CD4-positive, CD25-positive, alpha-beta regulatory T cell (primary cell): ENCODE measurements around the gene IL21R. TPM values are rescaled to one million over a fixed set of nuclear protein-coding genes. Genes with fewer than 3 reads are reported as not detected.
"Not testable (repeated sequence)": the region's sequence is repeated elsewhere in the genome, so short reads cannot be mapped to it uniquely, and the experiment has no call there.

Experiments used
- ATAC-seq, 2 donors: fragments of 150-1000 bp; cut with Tn5 transposase; one replicate each; pipeline ENCODE4 v1.10.0; 2021; ENCODE audit warnings: low read depth in 2 of 2, moderate number of reproducible peaks in 2 of 2, moderate library complexity in 1 of 2
- DNase-seq, 3 donors: peaks; one replicate each; pipeline versions ENCODE4 v3.0.0 to v3.0.0-alpha.2; 2012 to 2022; ENCODE audit warnings: mixed read lengths in 1 of 3
- H3K27ac ChIP-seq: one replicate; pipeline ENCODE4 v1.7.0; 2013; ENCODE audit warnings: mild to moderate bottlenecking, low read length; ENCODE audit not compliant: insufficient read depth, poor library complexity, severe bottlenecking
- H3K27me3 ChIP-seq: one replicate; pipeline ENCODE4 v1.7.0; 2013; ENCODE audit warnings: low read length; ENCODE audit not compliant: control insufficient read depth, insufficient read depth
- H3K36me3 ChIP-seq: one replicate; pipeline ENCODE4 v1.7.0; 2013; ENCODE audit warnings: mild to moderate bottlenecking, low read length, moderate library complexity; ENCODE audit not compliant: control insufficient read depth, insufficient read depth
- H3K4me1 ChIP-seq: 2 replicates; pipeline ENCODE4 v1.7.0; 2013; ENCODE audit warnings: mild to moderate bottlenecking, low read length; ENCODE audit not compliant: insufficient read depth, control insufficient read depth, poor library complexity, severe bottlenecking
- H3K4me3 ChIP-seq: one replicate; pipeline ENCODE4 v1.7.0; 2013; ENCODE audit warnings: low read depth, mild to moderate bottlenecking, low read length, moderate library complexity
- H3K9me3 ChIP-seq, 2 experiments: 1 replicate in 1 of 2; 2 replicates in 1 of 2; pipeline ENCODE4 v1.7.0; 2013; ENCODE audit warnings: low read length in 2 of 2, mild to moderate bottlenecking in 1 of 2, moderate library complexity in 1 of 2; ENCODE audit not compliant: control insufficient read depth in 2 of 2
- H3K27ac Mint-ChIP-seq, 3 donors: one replicate each; pipeline ENCODE4 v1.8.0; 2020 to 2022; ENCODE audit warnings: mild to moderate bottlenecking in 3 of 3, mixed read lengths in 3 of 3, moderate library complexity in 2 of 3
- H3K27me3 Mint-ChIP-seq: one replicate; pipeline ENCODE4 v1.8.0; 2022; ENCODE audit warnings: mild to moderate bottlenecking, mixed read lengths
- H3K36me3 Mint-ChIP-seq: one replicate; pipeline ENCODE4 v1.8.0; 2020; ENCODE audit warnings: mixed read lengths
- H3K4me1 Mint-ChIP-seq, 4 donors: one replicate each; pipeline ENCODE4 v1.8.0; 2020 to 2022; ENCODE audit warnings: mixed read lengths in 4 of 4, mild to moderate bottlenecking in 1 of 4
- H3K4me3 Mint-ChIP-seq, 4 donors: one replicate each; pipeline ENCODE4 v1.8.0; 2020 to 2022; ENCODE audit warnings: mild to moderate bottlenecking in 4 of 4, mixed read lengths in 4 of 4, moderate library complexity in 3 of 4
- H3K9me3 Mint-ChIP-seq, 7 donors: one replicate each; pipeline ENCODE4 v1.8.0; 2020 to 2022; ENCODE audit warnings: mixed read lengths in 7 of 7, mild to moderate bottlenecking in 3 of 7, moderate library complexity in 2 of 7
- polyA plus RNA-seq, 4 donors: library from polyadenylated mRNA; unstranded; fragments of 300-500 nt; fragmentation: Illumina TruSeq; gene quantifications; one replicate each; pipeline ENCODE4 v1.2.3, GENCODE V29; 2021
- total RNA-seq: library from RNA; stranded (reverse); gene quantifications from one replicate; pipeline ENCODE4 v1.2.3, GENCODE V29; 2022

The IL21R gene
- total and polyA plus RNA-seq, 5 donors from 2014 or later: 34.3 to 63.1 (median 38.6) TPM

GRCh38 chr16:27394516-27394915 lies 7.5 kb upstream of the IL21R start:
- ATAC-seq (no peak), DNase-seq (no peak)
- Histone ChIP-seq H3K4me3 (no peak overlapping the region), H3K36me3 (no peaks in the 10 kb centered on the region), H3K27ac (no peak overlapping the region), H3K9me3 (peaks cover 4 to 7% of the 10 kb centered on the region in 2 experiments), H3K27me3 (no peaks in the 10 kb centered on the region), H3K4me1 (peaks cover 5% of the 10 kb centered on the region)
- no peaks in the 10 kb centered on the region for H3K27me3 Mint-ChIP-seq
- peaks cover 11 to 34% (median 18%) of the 10 kb centered on the region in 4 donors for H3K4me1 Mint-ChIP-seq
- H3K9me3 Mint-ChIP-seq: peaks cover 4 to 12% (median 8%) of the 10 kb centered on the region in 7 donors
- peak overlapping the region in 1 of 3 donors; percentile 92 for H3K27ac Mint-ChIP-seq
- H3K36me3 Mint-ChIP-seq: peaks cover 7% of the 10 kb centered on the region
- H3K4me3 Mint-ChIP-seq: no peak overlapping the region

GRCh38 chr16:27398341-27398893 lies 3.6 kb upstream of the IL21R start:
- DNase-seq, H3K27ac ChIP-seq, H3K36me3 ChIP-seq, ATAC-seq, H3K27me3 Mint-ChIP-seq, H3K9me3 ChIP-seq, H3K27me3 ChIP-seq, H3K4me3 ChIP-seq, H3K27ac Mint-ChIP-seq, H3K36me3 Mint-ChIP-seq: not testable (repeated sequence)
- Mint-ChIP-seq H3K9me3 (peaks cover 0 to 12% (median 2%) of the 10 kb centered on the region in 7 donors), H3K4me3 (peak overlapping the region in 1 of 4 donors; percentile 95), H3K4me1 (peaks cover 6 to 63% (median 35%) of the 10 kb centered on the region in 4 donors)
- peaks cover 23% of the 10 kb centered on the region for H3K4me1 ChIP-seq

- no peak for ATAC-seq
- Mint-ChIP-seq H3K36me3 (peaks cover 5% of the 10 kb centered on the region), H3K27me3 (no peaks in the 10 kb centered on the region), H3K4me3 (peak overlapping the region in 2 of 4 donors; percentile 85 to 95), H3K9me3 (peaks cover 0 to 12% (median 2%) of the 10 kb centered on the region in 7 donors), H3K4me1 (peaks cover 6 to 64% (median 36%) of the 10 kb centered on the region in 4 donors), H3K27ac (peak overlapping the region in 1 of 3 donors; percentile 60)
- Histone ChIP-seq H3K36me3 (no peaks in the 10 kb centered on the region), H3K4me3 (no peak overlapping the region), H3K27ac (no peak overlapping the region), H3K9me3 (no peaks in the 10 kb centered on the region), H3K27me3 (no peaks in the 10 kb centered on the region), H3K4me1 (peaks cover 31% of the 10 kb centered on the region)
- DNase-seq: no peak
These were observed 2.8 kb upstream of the IL21R start for GRCh38 chr16:27398894-27399853.

GRCh38 chr16:27399969-27400368 lies 2.0 kb upstream of the IL21R start:
- Histone ChIP-seq H3K27me3 (no peaks in the 10 kb centered on the region), H3K9me3 (no peaks in the 10 kb centered on the region), H3K27ac (no peak overlapping the region), H3K4me1 (peaks cover 37% of the 10 kb centered on the region), H3K4me3 (no peak overlapping the region), H3K36me3 (no peaks in the 10 kb centered on the region)
- DNase-seq (no peak), ATAC-seq (no peak)
- Mint-ChIP-seq H3K4me1 (peaks cover 0 to 64% (median 33%) of the 10 kb centered on the region in 4 donors), H3K27me3 (no peaks in the 10 kb centered on the region), H3K4me3 (peak overlapping the region in 2 of 4 donors; percentile 85 to 95), H3K9me3 (peaks cover 0 to 6% (median 2%) of the 10 kb centered on the region in 7 donors), H3K36me3 (peaks cover 2% of the 10 kb centered on the region), H3K27ac (peak overlapping the region in 2 of 3 donors; percentile 60 to 100)

GRCh38 chr16:27400751-27401620 lies 988 bp upstream of the IL21R start:
- DNase-seq: no peak
- H3K4me3 Mint-ChIP-seq: peak overlapping the region; percentile 94 to 98 (median 96)
- peaks cover 46% of the 10 kb centered on the region for H3K4me1 ChIP-seq
- ATAC-seq: no peak
- no peaks in the 10 kb centered on the region for H3K9me3 ChIP-seq
- H3K4me1 Mint-ChIP-seq: peaks cover 0 to 67% (median 33%) of the 10 kb centered on the region in 4 donors
- no peaks in the 10 kb centered on the region for H3K27me3 Mint-ChIP-seq
- peak overlapping the region; percentile 89 for H3K27ac ChIP-seq
- peaks cover 4% of the 10 kb centered on the region for H3K36me3 Mint-ChIP-seq
- H3K4me3 ChIP-seq: no peak overlapping the region
- peak overlapping the region; percentile 86 to 100 (median 93) for H3K27ac Mint-ChIP-seq
- no peaks in the 10 kb centered on the region for H3K27me3 ChIP-seq
- H3K9me3 Mint-ChIP-seq: peaks cover 0 to 3% (median 0%) of the 10 kb centered on the region in 7 donors
- no peaks in the 10 kb centered on the region for H3K36me3 ChIP-seq

GRCh38 chr16:27402569-27402963 lies 592 bp downstream of the IL21R start:
- DNase-seq: no peak

More at GRCh38 chr16:27402569-27402963, 592 bp downstream of the IL21R start:
- peaks cover 57% of the 10 kb centered on the region for H3K4me1 ChIP-seq
- peak overlapping the region; percentile 94 for H3K4me3 ChIP-seq
- no peaks in the 10 kb centered on the region for H3K9me3 ChIP-seq
- peak overlapping the region; percentile 95 to 98 (median 96) for H3K4me3 Mint-ChIP-seq
- peak overlapping the region; percentile 89 for H3K27ac ChIP-seq
- H3K9me3 Mint-ChIP-seq: peaks cover 0 to 3% (median 0%) of the 10 kb centered on the region in 7 donors
- peaks cover 9% of the 10 kb centered on the region for H3K36me3 Mint-ChIP-seq
- peaks cover 5 to 76% (median 45%) of the 10 kb centered on the region in 4 donors for H3K4me1 Mint-ChIP-seq
- H3K27me3 Mint-ChIP-seq: no peaks in the 10 kb centered on the region
- H3K27me3 ChIP-seq: no peaks in the 10 kb centered on the region
- peak overlapping the region; percentile 93 to 100 (median 98) for H3K27ac Mint-ChIP-seq
- no peak for ATAC-seq
- no peaks in the 10 kb centered on the region for H3K36me3 ChIP-seq
